Stimulated activated CD4-positive, alpha-beta T cell treated with anti-CD3 and anti-CD28 coated beads, Interleukin-12 subunit alpha, Interleukin-12 subunit beta, amount 100 ng/mL, for 24 hours (primary cell): Measurements from ENCODE around the gene ZC3H10.
A peak's percentile ranks its signal among the peaks of the same experiment; 100 is the strongest.
"Not testable (repeated sequence)": the region's sequence is repeated elsewhere in the genome, so short reads cannot be mapped to it uniquely, and the experiment has no call there.

Experiments
- DNase-seq, 2 experiments: peaks; one replicate each; pipeline ENCODE4 v3.0.0-alpha.2; 2020; ENCODE audit warnings: low read depth in 2 of 2

Gene ZC3H10

DNA sequence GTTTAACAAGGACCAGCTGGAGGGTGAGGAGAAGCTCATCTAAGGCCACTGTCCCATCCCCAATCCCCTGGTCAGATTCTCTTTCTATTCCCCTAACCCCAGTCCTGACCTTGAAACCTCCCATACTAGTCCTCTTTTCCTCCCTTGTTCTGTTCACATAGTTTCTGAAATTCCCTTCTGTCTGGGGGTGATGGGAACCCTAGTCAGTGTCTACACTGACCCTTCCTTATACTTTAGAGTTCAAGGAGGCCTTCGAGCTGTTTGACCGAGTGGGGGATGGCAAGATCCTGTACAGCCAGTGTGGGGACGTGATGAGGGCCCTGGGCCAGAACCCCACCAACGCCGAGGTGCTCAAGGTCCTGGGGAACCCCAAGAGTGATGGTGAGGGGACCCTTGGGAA, 36.8 kb downstream of the ZC3H10 start:
- no peak for DNase-seq

DNA sequence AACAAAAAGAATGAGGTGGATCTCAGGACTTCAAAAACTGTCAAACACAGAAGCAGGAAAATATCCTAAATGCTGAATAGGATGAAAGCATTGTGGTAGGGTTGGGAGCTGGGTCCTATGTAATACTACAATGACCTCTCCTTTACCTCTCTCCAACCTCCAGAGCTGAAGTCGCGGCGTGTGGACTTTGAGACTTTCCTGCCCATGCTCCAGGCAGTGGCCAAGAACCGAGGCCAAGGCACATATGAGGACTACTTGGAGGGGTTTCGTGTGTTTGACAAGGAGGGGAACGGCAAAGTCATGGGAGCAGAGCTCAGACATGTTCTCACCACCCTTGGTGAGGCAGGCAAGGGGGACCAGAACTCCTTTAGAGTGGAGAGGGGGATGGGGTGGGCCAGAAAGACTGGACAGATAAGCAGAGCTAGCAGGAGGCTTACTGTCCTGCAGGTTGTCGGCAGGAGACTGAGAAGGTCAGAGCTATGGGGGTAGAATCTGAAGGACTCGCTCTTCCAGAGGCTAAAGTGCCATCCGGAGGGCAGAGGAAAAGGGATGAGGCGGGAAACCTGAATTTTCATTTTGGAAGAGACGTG, 37.3 kb downstream of the ZC3H10 start:
- DNase-seq: no peak

- not testable (repeated sequence) for DNase-seq
Observed at GRCh38 chr12:56156464-56157200, 38.6 kb downstream of the ZC3H10 start.

- peak; percentile 33 to 40 for DNase-seq
Observed at GRCh38 chr12:56157201-56158028, 39.3 kb downstream of the ZC3H10 start.

DNA sequence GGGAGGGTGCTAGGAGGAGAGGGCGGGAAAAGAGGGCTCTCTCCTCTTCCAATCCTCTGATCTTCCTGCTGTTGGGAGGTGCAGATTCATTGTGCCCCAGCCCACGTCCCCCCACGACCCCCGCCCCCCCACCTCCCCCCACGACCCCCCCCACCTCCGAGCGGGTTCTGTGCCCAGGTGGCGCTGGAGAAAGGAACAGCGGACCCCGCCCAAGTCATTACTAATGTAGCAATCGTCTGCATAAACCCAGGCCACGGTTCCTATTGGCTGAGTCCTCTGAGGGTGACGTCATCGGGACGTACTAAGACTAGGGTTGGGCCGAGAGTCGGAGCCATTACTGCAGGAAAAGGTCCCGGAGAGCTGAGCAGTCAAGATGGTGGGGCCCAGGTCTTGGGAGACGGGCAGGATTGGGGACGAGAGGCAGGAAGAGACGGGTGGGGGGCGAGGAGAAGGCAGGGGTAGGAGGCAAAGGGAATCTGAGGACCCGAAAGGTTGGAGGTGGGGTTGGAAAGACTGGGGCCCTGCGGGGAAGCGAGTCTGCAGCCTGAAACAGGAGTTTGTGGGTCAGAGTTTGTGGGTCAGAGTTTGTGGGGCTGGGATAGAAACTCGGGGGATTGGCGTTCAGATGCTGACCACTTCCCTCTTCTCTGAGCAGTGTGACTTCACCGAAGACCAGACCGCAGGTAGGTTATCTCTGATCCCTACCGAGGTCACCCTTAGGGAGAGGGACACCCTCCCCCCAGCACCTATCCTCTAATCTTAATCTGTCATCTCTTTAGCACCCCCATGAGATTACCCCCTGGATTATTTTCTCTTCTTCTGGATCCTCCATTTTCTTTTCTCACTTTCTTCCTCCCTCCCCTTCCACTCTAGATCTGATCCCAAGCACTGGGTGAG, 40.2 kb downstream of the ZC3H10 start, which contains the start of gene MYL6:
MYL6 (plus strand) TSS at position 331 of the 897 bp plus-strand sequence; CDS start at position 374, 43 bp downstream.
- DNase-seq: peak; percentile 86 to 88

GRCh38 chr12:56158926-56159461, 40.9 kb downstream of the ZC3H10 start:
- peak in 1 of 2 experiments; percentile 30 for DNase-seq

- DNase-seq: no peak
Observed at GRCh38 chr12:56159482-56160192, 41.6 kb downstream of the ZC3H10 start.

GRCh38 chr12:56160193-56160763, 42.2 kb downstream of the ZC3H10 start:
- peak; percentile 13 to 49 for DNase-seq

DNA sequence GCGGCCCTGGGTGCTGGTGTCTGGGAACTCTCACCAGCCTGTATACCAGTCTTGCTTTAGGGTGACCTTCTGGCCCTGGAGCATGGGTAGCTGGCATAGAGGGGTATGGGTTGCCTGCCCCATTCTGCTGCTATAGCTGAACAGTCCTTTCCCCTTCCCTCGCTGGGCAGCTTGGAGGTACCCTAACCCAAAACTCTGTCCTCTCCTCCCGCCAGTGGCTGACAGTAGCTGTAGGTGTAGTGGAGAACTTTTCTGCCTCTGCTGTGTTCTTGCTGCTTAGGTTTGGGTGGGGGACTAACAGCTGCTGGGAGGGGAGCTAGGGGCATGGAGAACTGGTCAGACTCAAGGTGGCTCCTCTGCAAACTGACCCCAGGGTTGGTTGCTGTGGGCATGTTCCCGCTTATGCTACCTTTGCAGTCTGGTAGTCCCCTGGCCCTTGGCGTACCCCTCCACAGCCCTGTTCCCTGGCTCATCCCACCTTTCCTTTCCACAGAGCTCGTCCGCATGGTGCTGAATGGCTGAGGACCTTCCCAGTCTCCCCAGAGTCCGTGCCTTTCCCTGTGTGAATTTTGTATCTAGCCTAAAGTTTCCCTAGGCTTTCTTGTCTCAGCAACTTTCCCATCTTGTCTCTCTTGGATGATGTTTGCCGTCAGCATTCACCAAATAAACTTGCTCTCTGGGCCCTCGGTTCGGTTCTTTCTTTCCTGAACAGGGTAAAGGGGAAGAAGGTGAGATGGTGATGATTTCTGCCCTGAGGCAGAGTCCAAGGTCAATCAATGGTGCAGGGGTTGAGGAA, 43.0 kb downstream of the ZC3H10 start:
- no peak for DNase-seq

DNA sequence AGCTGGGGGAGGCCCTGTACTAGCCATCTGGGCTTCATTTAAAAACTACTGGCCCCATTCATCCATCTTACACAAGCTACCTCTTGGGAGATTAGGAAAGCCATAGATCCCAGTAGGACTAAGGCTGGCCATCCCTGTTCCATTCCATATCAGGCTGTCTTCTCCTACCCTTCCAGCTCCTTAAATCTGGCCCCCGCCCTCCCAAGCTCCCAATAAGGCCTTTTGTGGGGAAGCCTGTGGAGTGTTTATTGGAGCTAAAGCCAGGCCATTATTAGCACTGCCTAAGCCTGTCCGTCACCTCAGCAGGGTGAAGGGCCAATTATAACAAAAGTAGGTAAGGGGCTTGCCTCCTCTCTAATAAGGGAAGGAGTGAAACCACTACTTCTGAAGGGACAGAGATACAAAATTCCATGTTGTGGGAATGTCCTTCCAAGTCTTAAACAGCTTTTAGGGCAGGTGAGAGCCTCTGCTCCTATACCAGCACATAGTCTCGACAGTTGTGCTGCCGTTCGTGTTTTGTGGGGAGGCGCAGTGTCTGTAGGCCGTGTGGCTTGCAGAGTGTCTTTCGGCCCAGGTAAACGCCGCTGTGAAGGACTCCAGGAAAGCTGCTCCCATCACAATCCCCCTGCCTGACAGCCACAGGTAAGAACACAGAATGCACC, 43.8 kb downstream of the ZC3H10 start:
- no peak for DNase-seq

- DNase-seq: no peak
Observed at GRCh38 chr12:56162468-56163290, 44.6 kb downstream of the ZC3H10 start.

- no peak for DNase-seq
Observed at GRCh38 chr12:56163533-56164344, 45.7 kb downstream of the ZC3H10 start.

DNA sequence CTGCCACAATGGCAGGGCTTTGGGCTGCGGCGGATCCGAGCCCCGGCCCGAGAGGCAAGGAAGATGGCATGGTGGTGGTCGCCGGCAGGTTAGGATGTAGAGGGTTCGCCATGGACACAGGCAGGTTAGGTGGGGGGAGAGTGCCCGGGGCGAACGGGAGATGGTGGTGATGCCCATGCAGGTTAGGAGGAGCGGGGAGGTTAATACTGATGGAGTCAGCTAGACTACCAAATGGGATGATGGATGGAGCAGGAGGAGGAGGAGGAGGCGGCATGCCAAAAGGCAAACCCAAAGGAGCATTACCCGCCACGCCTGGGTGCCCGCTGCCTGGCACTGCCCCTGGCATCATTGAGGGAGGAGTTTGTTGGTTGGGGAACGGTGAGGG, 46.3 kb downstream of the ZC3H10 start:
- DNase-seq: no peak

DNA sequence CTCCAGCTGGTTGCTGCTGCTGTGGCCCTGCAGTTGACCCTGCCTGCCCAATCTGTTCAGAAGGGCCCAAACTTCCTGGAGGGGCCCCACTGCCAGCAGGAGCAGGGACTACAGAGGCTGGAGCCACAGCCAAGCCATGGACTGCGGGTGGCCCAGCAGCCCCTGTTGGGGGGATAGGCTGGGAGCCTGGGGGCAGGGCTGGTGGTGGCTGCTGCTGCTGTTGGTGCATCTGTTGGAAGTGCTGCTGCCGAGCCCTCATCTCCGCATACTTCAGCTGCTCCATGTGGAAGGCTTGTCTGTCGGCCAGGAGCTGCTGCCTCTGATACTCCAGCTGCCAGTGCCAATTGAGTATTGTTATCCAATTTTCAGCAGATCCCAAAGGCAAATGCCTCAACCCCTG, 47.3 kb downstream of the ZC3H10 start:
- DNase-seq: no peak

GRCh38 chr12:56169229-56169759, 51.2 kb downstream of the ZC3H10 start:
- DNase-seq: no peak

- DNase-seq: no peak
Observed at GRCh38 chr12:56172839-56173238, 54.8 kb downstream of the ZC3H10 start.
